ENCODE data around the gene PCCA. TPM values are rescaled to one million over a fixed set of nuclear protein-coding genes. Genes with fewer than 3 reads are reported as not detected.
A peak's percentile ranks its signal among the peaks of the same experiment; 100 is the strongest.
"Not testable (repeated sequence)": the region's sequence is repeated elsewhere in the genome, so short reads cannot be mapped to it uniquely, and the experiment has no call there.

PCCA gene
- total and polyA plus RNA-seq, 2 donors (not counting 1 experiment from before 2014, with no cell fraction given), result 11.2 to 73.0 TPM

- TF ChIP-seq EZH2 (IDR thresholded peaks at IDR 0.05; ENCODE audit: low read length, missing control alignments) (no peak), CTCF (conservative IDR thresholded peaks at IDR 0.05 in 1 of 2, IDR thresholded peaks at IDR 0.05 in 1 of 2; ENCODE audit: low read depth in 1 of 2, low read length in 2 of 2) (no peak)
- Histone ChIP-seq H3K27ac (ENCODE audit: insufficient read depth, low read length) (no peak overlapping the region), H2AFZ (ENCODE audit: low read length) (no peak overlapping the region), H3K9me3 (ENCODE audit: control insufficient read depth, insufficient read depth, low read depth, low read length) (no peaks in the 10 kb centered on the region), H3K4me1 (ENCODE audit: control insufficient read depth, extremely low read depth, insufficient read depth, low read length) (no peaks in the 10 kb centered on the region), H3K79me2 (ENCODE audit: control insufficient read depth, insufficient read depth, low read length) (peaks cover 35% of the 10 kb centered on the region), H3K4me3 (replicated peaks in 1 of 4; ENCODE audit: control extremely low read depth in 1 of 4, insufficient read depth in 1 of 4, low read depth in 3 of 4, low read length in 4 of 4) (peak overlapping the region in 1 of 4 experiments; percentile 1), H3K36me3 (ENCODE audit: control insufficient read depth, insufficient read depth, low read length) (no peaks in the 10 kb centered on the region), H3K9ac (ENCODE audit: insufficient read depth, low read length) (no peak overlapping the region), H3K27me3 (ENCODE audit: control insufficient read depth, insufficient read depth, low read length) (no peaks in the 10 kb centered on the region), H4K20me1 (ENCODE audit: control insufficient read depth, extremely low read depth, insufficient read depth, low read length) (no peaks in the 10 kb centered on the region), H3K4me2 (ENCODE audit: extremely low read depth, insufficient read depth, low read length) (peak overlapping the region; percentile 60)
- DNase-seq (ENCODE audit: low read depth in 2 of 2), result no peak
Observed at GRCh38 chr13:100090861-100091260, 2.0 kb downstream of the PCCA start.

- Histone ChIP-seq H3K27me3 (ENCODE audit: control insufficient read depth, insufficient read depth, low read length) (no peaks in the 10 kb centered on the region), H3K4me3 (replicated peaks in 1 of 4; ENCODE audit: control extremely low read depth in 1 of 4, insufficient read depth in 1 of 4, low read depth in 3 of 4, low read length in 4 of 4) (no peak overlapping the region), H3K9me3 (ENCODE audit: control insufficient read depth, insufficient read depth, low read depth, low read length) (no peaks in the 10 kb centered on the region), H3K4me1 (ENCODE audit: control insufficient read depth, extremely low read depth, insufficient read depth, low read length) (no peaks in the 10 kb centered on the region), H3K9ac (ENCODE audit: insufficient read depth, low read length) (no peak overlapping the region), H2AFZ (ENCODE audit: low read length) (no peak overlapping the region), H4K20me1 (ENCODE audit: control insufficient read depth, extremely low read depth, insufficient read depth, low read length) (no peaks in the 10 kb centered on the region), H3K27ac (ENCODE audit: insufficient read depth, low read length) (no peak overlapping the region), H3K36me3 (ENCODE audit: control insufficient read depth, insufficient read depth, low read length) (no peaks in the 10 kb centered on the region), H3K79me2 (ENCODE audit: control insufficient read depth, insufficient read depth, low read length) (peaks cover 35% of the 10 kb centered on the region), H3K4me2 (ENCODE audit: extremely low read depth, insufficient read depth, low read length) (no peak overlapping the region)
- TF ChIP-seq CTCF (conservative IDR thresholded peaks at IDR 0.05 in 1 of 2, IDR thresholded peaks at IDR 0.05 in 1 of 2; ENCODE audit: low read depth in 1 of 2, low read length in 2 of 2) (no peak), EZH2 (IDR thresholded peaks at IDR 0.05; ENCODE audit: low read length, missing control alignments) (no peak)
- no peak for DNase-seq (ENCODE audit: low read depth in 2 of 2)
Observed at GRCh38 chr13:100091391-100091790, 2.5 kb downstream of the PCCA start.

GRCh38 chr13:100092273-100092672 lies 3.4 kb downstream of the PCCA start:
- H2AFZ ChIP-seq (ENCODE audit: low read length); H4K20me1 ChIP-seq (ENCODE audit: control insufficient read depth, extremely low read depth, insufficient read depth, low read length); H3K9ac ChIP-seq (ENCODE audit: insufficient read depth, low read length); H3K36me3 ChIP-seq (ENCODE audit: control insufficient read depth, insufficient read depth, low read length); H3K4me3 ChIP-seq (replicated peaks in 1 of 4; ENCODE audit: control extremely low read depth in 1 of 4, insufficient read depth in 1 of 4, low read depth in 3 of 4, low read length in 4 of 4); H3K4me1 ChIP-seq (ENCODE audit: control insufficient read depth, extremely low read depth, insufficient read depth, low read length); H3K27ac ChIP-seq (ENCODE audit: insufficient read depth, low read length); H3K9me3 ChIP-seq (ENCODE audit: control insufficient read depth, insufficient read depth, low read depth, low read length); H3K4me2 ChIP-seq (ENCODE audit: extremely low read depth, insufficient read depth, low read length); H3K27me3 ChIP-seq (ENCODE audit: control insufficient read depth, insufficient read depth, low read length); DNase-seq (ENCODE audit: low read depth in 2 of 2): not testable (repeated sequence)
- peaks cover 40% of the 10 kb centered on the region for H3K79me2 ChIP-seq (ENCODE audit: control insufficient read depth, insufficient read depth, low read length)
